Activated CD4-positive, alpha-beta memory T cell treated with anti-CD3 and anti-CD28 coated beads, Interleukin-2, amount 10 ng/mL, durations not matched to agents 7 days and 5 days (primary cell): ENCODE results near the gene MED15. TPM values are rescaled to one million over a fixed set of nuclear protein-coding genes. Genes with fewer than 3 reads are reported as not detected.
A peak's percentile ranks its signal among the peaks of the same experiment; 100 is the strongest.
"Not testable (repeated sequence)": the region's sequence is repeated elsewhere in the genome, so short reads cannot be mapped to it uniquely, and the experiment has no call there.

Source experiments
- CTCF ChIA-PET: fragments of 350-600 bp; sonication (Branson Sonifier 250); formaldehyde crosslinking; loops from one replicate; lab custom pipeline; 2021; ENCODE audit warnings: antibody characterized with exemption, inconsistent platforms; lab: Charles Lee
- POLR2A ChIA-PET: fragments of 350-600 bp; sonication (Branson Sonifier 250); formaldehyde crosslinking; loops from one replicate; lab custom pipeline; 2021; ENCODE audit warnings: antibody characterized with exemption; lab: Charles Lee
- DNase-seq: peaks from one replicate; pipeline ENCODE4 v3.0.0-alpha.2; 2020
- H3K27ac Mint-ChIP-seq: one replicate; pipeline ENCODE4 v1.8.0; 2021; ENCODE audit warnings: mild to moderate bottlenecking, mixed read lengths
- H3K27me3 Mint-ChIP-seq: one replicate; pipeline ENCODE4 v1.8.0; 2021; ENCODE audit warnings: mixed read lengths
- H3K36me3 Mint-ChIP-seq: one replicate; pipeline ENCODE4 v1.8.0; 2021; ENCODE audit warnings: low read depth, mixed read lengths
- H3K4me1 Mint-ChIP-seq: one replicate; pipeline ENCODE4 v1.8.0; 2021; ENCODE audit warnings: mixed read lengths
- H3K4me3 Mint-ChIP-seq: one replicate; pipeline ENCODE4 v1.8.0; 2021; ENCODE audit warnings: mild to moderate bottlenecking, mixed read lengths
- H3K9me3 Mint-ChIP-seq: one replicate; pipeline ENCODE4 v1.8.0; 2021; ENCODE audit warnings: mixed read lengths
- total RNA-seq, 2 experiments: library from RNA; stranded (reverse); gene quantifications; one replicate each; pipeline ENCODE4 v1.2.3, GENCODE V29; 2021

Gene MED15
- total RNA-seq, 2 experiments from 2014 or later = 168 TPM

DNA sequence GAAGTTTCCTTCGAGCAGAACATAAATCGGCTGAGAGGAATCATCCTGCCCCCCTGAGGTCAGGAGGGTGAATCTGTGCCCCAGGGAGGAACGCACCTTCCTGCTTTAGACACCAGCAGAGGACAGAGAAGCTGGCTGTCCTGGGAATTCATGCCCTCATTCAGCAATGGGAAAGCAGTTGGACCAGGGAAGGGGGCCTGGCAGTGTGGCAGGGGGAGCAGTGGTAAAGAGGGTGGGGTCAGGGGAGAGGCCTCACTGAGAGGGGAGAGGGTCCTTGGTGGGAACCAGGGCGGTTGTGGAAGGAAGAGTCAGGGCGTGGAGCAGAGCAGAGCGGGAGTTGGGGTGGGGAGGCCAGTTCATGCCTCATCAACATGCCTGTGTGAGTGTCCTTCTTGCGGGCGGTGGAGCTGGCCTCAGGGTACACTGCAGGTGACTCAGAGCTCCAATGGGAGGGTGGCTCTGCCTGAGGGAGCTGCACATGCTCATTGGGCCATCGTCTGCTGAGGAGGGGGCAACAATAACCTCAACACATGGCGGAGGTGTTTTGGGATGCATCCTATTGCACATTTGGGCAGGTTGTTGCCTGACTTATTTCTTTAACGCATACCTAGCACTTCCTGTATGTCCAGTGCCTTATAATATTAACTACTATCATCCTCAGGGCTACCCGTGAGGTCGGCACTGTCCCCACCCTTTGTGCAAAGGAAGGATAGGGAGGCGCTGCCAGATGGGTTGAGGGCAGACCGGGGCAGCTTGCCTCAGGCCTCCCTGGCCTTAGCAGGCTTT lies 23.2 kb downstream of the MED15 start:
- Mint-ChIP-seq H3K4me1 (peaks cover 43% of the 10 kb centered on the region), H3K9me3 (no peaks in the 10 kb centered on the region)
- POLR2A ChIA-PET = interaction anchor here (0.6 to 1.4 kb wide), 2 partner anchors 21 to 23 kb away, joined by 3 read pairs; partner anchors contain the start of gene MED15

DNA sequence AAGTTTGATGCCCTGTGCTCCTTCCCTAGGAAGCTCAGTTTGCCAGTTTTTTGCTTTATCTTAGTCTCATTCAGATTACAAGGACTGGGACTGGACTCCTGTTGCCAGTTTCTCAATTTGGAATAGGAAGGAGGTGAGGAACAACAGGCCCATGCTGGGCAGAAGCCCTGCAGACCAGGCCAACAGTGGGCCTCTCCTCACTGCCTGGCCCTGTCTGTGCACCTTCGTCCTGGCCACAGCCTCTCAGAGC lies 23.7 kb downstream of the MED15 start:
- H3K4me1 Mint-ChIP-seq = peaks cover 43% of the 10 kb centered on the region
- DNase-seq = no peak
- POLR2A ChIA-PET = interaction anchor here (0.6 kb wide), 1 partner anchor 22 kb away, joined by 3 read pairs; no protein-coding TSS in a partner anchor
- no peaks in the 10 kb centered on the region for H3K9me3 Mint-ChIP-seq
- no peak overlapping the region for H3K4me3 Mint-ChIP-seq
- CTCF ChIA-PET = no interaction called here
- no peak overlapping the region for H3K27ac Mint-ChIP-seq
- H3K36me3 Mint-ChIP-seq = peaks cover 43% of the 10 kb centered on the region
- H3K27me3 Mint-ChIP-seq = no peaks in the 10 kb centered on the region

More for the DNA sequence above, 23.2 kb downstream of the MED15 start:
- Mint-ChIP-seq H3K27ac (no peak overlapping the region), H3K36me3 (peaks cover 43% of the 10 kb centered on the region), H3K4me3 (no peak overlapping the region), H3K27me3 (no peaks in the 10 kb centered on the region)
- DNase-seq = no peak
- CTCF ChIA-PET = no interaction called here

DNA sequence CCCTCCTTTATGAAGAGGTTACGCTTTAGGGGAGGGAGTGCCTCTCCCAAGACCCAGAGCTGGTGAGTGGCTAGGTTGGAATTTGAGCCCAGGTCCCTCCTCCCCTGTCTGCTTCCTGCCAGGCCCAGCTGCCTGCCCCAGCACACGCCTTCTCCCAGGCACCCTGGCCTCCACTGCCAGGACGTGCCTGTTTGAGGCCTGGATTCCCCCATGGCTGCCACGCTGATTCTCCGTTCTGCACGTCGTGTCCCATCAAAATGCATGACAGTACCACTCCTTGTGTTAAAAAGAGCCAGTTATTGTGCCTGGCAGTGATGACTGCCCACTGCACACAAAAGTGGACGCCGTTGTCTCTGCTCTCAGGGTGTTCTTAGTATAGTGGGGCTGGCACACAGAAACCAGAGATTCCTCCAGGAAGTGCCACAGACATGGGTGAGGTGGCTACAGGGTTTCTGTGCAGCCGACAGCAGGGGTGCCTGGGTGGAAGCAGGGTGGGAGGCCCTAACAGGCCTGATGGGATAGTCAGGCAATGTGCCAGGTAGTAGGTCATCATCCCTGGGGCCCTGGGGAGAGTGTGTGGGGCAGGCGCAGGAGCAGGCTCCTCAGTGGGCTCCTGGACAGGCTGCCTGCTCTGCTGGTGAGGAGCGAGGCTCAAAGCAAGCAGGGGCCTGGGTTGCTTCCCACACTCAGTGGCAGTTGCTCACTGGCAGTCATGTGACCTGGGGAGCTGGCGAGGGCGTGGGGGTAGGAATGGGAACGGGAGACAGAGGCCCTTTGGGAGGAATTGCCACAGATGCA lies 24.2 kb downstream of the MED15 start:
- H3K9me3 Mint-ChIP-seq = no peaks in the 10 kb centered on the region
- CTCF ChIA-PET = interaction anchor here (0.7 kb wide), 1 partner anchor 32 kb away, joined by 3 read pairs; no protein-coding TSS in a partner anchor
- peaks cover 38% of the 10 kb centered on the region for H3K4me1 Mint-ChIP-seq
- peak overlapping the region; percentile 19 for H3K27ac Mint-ChIP-seq
- POLR2A ChIA-PET = interaction anchor here (0.7 to 1.4 kb wide), 2 partner anchors 24 to 426 kb away, joined by 4 to 5 read pairs; partner anchors contain the start of gene MED15
- no peak overlapping the region for H3K4me3 Mint-ChIP-seq
- no peak for DNase-seq
- H3K36me3 Mint-ChIP-seq = peaks cover 38% of the 10 kb centered on the region
- H3K27me3 Mint-ChIP-seq = no peaks in the 10 kb centered on the region

DNA sequence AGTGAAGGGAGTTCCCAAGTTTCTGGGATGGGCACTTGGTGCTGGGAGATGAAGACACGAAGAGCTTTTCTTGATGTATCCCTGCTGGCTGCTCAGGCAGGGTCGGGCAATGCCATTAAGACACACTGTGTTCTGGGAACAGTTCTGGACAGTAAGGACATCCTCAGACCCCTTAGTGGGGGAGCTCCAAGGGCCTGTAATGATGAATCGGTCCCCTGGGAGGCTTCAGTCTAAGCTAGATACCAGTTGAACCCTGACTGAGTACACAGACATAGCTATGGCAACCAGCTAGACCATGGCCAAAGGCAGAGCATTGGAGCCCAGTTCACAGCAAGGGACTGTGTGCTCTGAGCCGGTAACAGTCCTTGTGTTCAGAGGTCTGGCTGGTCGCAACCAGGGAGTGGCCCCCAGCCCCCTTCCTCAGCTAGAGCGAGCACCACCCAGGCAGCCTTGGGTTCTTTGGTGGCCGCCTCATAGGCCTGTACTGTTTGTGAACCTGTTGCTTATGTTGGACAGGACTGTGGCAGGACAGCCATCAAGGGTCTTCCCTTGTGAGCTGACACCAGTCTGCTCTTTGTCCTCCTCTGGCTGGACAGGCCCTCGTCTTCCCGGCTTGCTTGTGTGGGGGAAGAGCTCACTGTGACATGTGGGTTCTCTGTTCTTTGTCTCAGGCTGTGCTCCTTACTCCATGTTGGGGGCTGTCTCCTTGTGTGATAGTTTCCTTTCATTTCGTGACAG lies 25.0 kb downstream of the MED15 start:
- DNase-seq = no peak
- ChIA-PET CTCF (interaction anchor here (0.7 to 1.8 kb wide), 3 partner anchors 31 to 114 kb away, joined by 3 to 7 read pairs (median 3); no protein-coding TSS in a partner anchor), POLR2A (interaction anchor here (0.7 to 1.4 kb wide), 5 partner anchors 12 to 425 kb away, joined by 3 to 5 read pairs (median 3); partner anchors contain the start of gene MED15)
- H3K4me3 Mint-ChIP-seq = no peak overlapping the region
- H3K4me1 Mint-ChIP-seq = peaks cover 32% of the 10 kb centered on the region
- H3K27ac Mint-ChIP-seq = peak overlapping the region; percentile 65
- H3K9me3 Mint-ChIP-seq = no peaks in the 10 kb centered on the region
- peaks cover 36% of the 10 kb centered on the region for H3K36me3 Mint-ChIP-seq
- no peaks in the 10 kb centered on the region for H3K27me3 Mint-ChIP-seq

DNA sequence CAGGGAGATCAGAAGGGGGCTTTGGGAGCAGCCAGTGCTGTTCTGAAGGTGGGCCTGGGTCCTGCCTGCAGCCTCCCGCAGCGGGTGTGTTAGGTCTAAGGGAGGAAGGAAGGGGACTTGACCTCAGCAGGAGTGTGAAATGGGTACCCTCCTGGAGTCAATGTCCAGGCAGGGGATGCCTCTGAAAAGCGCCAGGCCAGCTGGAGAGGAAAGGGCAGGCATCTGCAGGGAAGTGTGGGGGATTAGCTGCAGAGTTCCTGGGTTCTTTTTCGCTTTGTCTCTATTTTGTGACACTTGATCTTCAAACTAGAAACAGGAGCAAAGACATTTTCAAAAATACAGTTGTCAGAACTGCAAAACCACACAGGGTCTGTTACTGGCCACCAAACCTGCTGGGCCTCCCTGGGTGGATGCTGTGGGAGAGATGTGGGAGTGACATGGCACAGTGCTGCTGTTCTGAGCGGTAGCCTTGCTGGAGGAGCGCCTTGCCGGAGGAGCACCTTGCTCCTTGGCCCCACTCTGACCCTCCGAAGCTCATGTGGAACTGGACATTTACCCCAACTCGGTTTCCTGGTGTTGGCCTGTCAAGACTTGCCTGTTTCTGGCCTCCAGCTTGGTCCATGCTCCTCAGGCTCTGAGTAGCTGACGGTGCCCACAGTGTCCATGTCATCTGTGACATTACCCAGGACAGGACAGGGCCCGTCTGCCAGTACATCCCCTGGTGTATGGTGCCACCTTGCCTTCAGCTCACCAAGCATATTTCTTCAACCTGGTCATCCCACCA lies 25.9 kb downstream of the MED15 start:
- no peaks in the 10 kb centered on the region for H3K9me3 Mint-ChIP-seq
- no peak overlapping the region for H3K4me3 Mint-ChIP-seq
- H3K27ac Mint-ChIP-seq = peak overlapping the region; percentile 65
- CTCF ChIA-PET = interaction anchor here (0.7 to 1.8 kb wide), 5 partner anchors 8 to 115 kb away, joined by 3 to 7 read pairs (median 4); no protein-coding TSS in a partner anchor
- no peak for DNase-seq
- peaks cover 35% of the 10 kb centered on the region for H3K36me3 Mint-ChIP-seq
- H3K4me1 Mint-ChIP-seq = peaks cover 27% of the 10 kb centered on the region
- POLR2A ChIA-PET = interaction anchor here (0.9 to 1.4 kb wide), 4 partner anchors 11 to 26 kb away, joined by 3 to 5 read pairs (median 3); partner anchors contain the start of gene MED15
- no peaks in the 10 kb centered on the region for H3K27me3 Mint-ChIP-seq

DNA sequence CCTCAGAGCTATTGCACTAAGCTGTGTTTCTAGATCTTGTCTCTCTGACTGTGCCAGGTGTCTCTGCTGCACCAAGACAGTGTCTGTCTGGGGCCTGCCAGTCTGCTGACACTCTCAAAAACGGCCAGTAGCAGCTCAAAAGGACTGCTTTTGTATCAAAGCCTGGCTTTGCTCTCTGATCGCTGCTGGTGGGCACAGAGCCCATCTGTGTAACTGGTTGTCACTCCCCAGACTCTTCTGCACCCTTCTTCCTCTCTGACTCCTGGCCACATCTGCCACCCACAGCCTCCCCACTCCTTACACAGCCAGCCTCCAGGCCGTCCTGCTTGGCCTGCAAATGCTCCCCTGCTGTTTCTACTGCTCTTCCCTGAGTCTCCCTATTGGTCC lies 26.5 kb downstream of the MED15 start:
- Mint-ChIP-seq H3K4me3 (no peak overlapping the region), H3K4me1 (peaks cover 27% of the 10 kb centered on the region), H3K27me3 (no peaks in the 10 kb centered on the region), H3K27ac (peak overlapping the region; percentile 45), H3K36me3 (peaks cover 37% of the 10 kb centered on the region), H3K9me3 (no peaks in the 10 kb centered on the region)
- CTCF ChIA-PET = interaction anchor here (1.1 to 1.8 kb wide), 4 partner anchors 8 to 37 kb away, joined by 3 to 7 read pairs (median 4); no protein-coding TSS in a partner anchor
- POLR2A ChIA-PET = interaction anchor here (1.4 kb wide), 1 partner anchor 17 kb away, joined by 3 read pairs; no protein-coding TSS in a partner anchor
- DNase-seq = no peak

DNA sequence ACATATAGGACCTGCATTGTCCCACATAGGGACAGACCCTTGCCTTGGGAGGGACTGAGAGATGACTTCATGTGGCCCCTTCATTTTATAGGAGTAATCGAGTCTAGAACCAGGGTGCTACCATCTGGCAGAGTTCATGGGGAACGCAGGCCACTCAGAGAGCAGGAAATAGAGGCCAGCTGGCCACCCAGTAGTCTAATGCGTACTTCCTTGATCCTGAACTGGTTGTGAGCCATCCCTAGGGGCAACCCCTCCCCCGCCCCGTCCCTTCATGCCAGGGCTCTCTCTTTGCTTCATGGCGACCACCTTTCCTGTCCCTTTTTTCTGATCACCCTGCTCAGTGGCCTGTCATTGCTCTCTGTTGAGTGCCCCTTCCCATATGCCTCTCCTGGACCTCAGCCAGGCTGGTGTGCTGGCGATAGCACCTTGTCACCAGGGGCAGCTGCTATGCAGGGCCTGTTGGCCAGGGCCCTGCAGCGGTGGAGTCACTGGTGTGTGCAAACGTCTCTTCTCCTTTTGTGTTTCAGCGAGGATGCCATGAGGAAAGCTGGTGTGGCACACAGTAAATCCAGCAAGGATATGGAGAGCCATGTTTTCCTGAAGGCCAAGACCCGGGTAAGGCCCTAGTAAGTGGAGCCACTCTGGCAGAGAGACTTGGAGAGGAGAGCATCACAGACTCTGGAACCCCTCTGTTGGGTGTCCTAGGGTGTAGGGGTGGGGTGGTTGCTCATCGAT lies 29.3 kb downstream of the MED15 start:
- peaks cover 48% of the 10 kb centered on the region for H3K36me3 Mint-ChIP-seq
- ChIA-PET CTCF (no interaction called here), POLR2A (interaction anchor here (1.0 to 1.7 kb wide), 3 partner anchors 13 to 33 kb away, joined by 3 to 4 read pairs (median 3); no protein-coding TSS in a partner anchor)
- no peaks in the 10 kb centered on the region for H3K27me3 Mint-ChIP-seq
- no peak for DNase-seq
- H3K4me1 Mint-ChIP-seq = peaks cover 21% of the 10 kb centered on the region
- H3K4me3 Mint-ChIP-seq = no peak overlapping the region
- H3K9me3 Mint-ChIP-seq = no peaks in the 10 kb centered on the region
- H3K27ac Mint-ChIP-seq = no peak overlapping the region

DNA sequence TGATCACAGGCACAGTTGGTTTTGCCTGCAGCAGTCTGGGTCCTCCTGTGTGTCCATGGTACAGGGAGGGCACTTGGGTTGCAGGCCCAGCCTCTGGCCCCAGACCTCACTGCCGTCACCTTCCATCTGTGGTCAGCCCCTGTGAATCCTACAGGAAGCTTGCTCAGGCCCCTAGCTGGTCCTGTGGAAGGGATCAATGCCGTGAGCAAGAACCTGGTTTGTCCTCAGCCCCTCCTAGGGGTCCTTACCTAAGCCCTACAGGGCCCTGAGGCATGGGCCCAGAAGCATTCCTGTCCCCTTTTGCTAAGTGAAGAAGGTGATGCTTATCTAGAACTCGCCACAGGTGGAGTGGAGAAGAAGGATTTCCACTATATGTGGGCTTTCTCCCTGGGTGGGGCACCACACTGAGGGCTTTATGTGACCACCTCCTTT lies 29.9 kb downstream of the MED15 start:
- H3K27ac Mint-ChIP-seq = no peak overlapping the region

DNA sequence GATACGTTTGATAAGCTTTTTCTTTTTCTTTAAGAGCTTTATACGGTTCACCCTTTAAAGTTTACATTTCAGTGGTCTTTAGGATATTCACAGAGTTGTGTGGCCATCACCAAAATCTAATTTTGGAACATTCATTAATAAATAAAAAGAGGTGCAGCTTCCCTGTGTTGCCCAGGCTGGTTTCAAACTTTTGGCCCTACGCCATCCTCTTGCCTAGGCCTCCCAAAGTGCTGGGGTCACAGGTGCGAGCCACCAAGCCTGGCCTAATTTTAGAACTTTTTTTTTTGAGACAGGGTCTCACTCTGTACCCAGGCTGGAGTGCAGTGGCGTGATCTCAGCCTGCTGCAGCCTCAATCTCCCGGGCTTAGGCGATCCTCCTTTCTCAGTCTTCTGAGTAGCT lies 30.6 kb downstream of the MED15 start:
- H3K9me3 Mint-ChIP-seq = no peaks in the 10 kb centered on the region
- H3K27me3 Mint-ChIP-seq = no peaks in the 10 kb centered on the region
- ChIA-PET CTCF (interaction anchor here (0.9 to 1.5 kb wide), 2 partner anchors 12 to 26 kb away, joined by 3 to 5 read pairs; no protein-coding TSS in a partner anchor), POLR2A (interaction anchor here (1.2 to 1.7 kb wide), 2 partner anchors 14 to 29 kb away, joined by 3 to 4 read pairs; no protein-coding TSS in a partner anchor)
- H3K36me3 Mint-ChIP-seq = peaks cover 51% of the 10 kb centered on the region
- H3K27ac Mint-ChIP-seq = no peak overlapping the region
- no peak overlapping the region for H3K4me3 Mint-ChIP-seq
- H3K4me1 Mint-ChIP-seq = peaks cover 16% of the 10 kb centered on the region
- DNase-seq = no peak

More for the DNA sequence above, 29.9 kb downstream of the MED15 start:
- ChIA-PET CTCF (no interaction called here), POLR2A (interaction anchor here (1.0 to 1.7 kb wide), 3 partner anchors 13 to 32 kb away, joined by 3 to 4 read pairs (median 3); no protein-coding TSS in a partner anchor)
- Mint-ChIP-seq H3K4me3 (no peak overlapping the region), H3K27me3 (no peaks in the 10 kb centered on the region), H3K9me3 (no peaks in the 10 kb centered on the region), H3K36me3 (peaks cover 49% of the 10 kb centered on the region), H3K4me1 (peaks cover 17% of the 10 kb centered on the region)
- no peak for DNase-seq

DNA sequence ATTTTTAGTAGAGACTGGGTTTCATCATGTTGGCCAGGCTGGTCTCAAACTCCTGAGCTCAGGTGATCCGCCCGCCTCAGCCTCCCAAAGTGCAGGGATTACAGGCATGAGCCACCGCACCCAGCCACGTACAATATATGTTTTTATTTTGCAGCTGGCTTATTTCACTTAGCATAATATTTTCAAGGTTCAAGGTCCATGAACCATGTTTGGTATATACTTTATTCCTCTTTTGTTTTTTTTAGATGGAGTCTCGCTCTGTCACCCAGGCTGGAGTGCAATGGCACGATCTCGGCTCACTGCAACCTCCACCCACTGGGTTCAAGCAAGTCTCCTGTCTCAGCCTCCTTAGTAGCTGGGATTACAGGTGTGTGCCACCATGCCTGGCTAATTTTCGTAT lies 31.5 kb downstream of the MED15 start:
- H3K27me3 Mint-ChIP-seq, DNase-seq, H3K4me3 Mint-ChIP-seq, H3K27ac Mint-ChIP-seq, H3K9me3 Mint-ChIP-seq: not testable (repeated sequence)
- Mint-ChIP-seq H3K36me3 (peaks cover 54% of the 10 kb centered on the region), H3K4me1 (peaks cover 14% of the 10 kb centered on the region)
- POLR2A ChIA-PET = interaction anchor here (1.0 kb wide), 1 partner anchor 11 kb away, joined by 3 read pairs; no protein-coding TSS in a partner anchor
- CTCF ChIA-PET = interaction anchor here (1.5 kb wide), 1 partner anchor 25 kb away, joined by 5 read pairs; no protein-coding TSS in a partner anchor

DNA sequence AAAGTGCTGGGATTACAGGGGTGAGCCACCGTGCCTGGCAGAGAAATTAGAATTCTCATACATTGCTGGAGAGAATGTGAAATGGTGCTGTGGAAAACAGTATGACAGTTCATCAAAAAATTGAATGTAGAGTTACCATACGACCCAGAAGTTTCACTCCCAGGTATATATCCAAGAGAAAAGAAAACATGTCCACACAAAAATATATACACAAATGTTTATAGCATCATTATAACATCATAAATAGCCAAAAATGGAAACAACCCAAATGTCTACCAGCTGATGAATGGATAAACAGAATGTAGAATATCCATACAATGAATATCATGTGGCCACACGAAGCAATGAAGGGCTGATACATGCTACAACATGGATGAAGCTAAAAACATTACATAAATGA lies 34.6 kb downstream of the MED15 start:
- H3K9me3 Mint-ChIP-seq = no peaks in the 10 kb centered on the region
- H3K27me3 Mint-ChIP-seq = no peaks in the 10 kb centered on the region
- no peak for DNase-seq
- H3K36me3 Mint-ChIP-seq = peaks cover 75% of the 10 kb centered on the region
- peaks cover 36% of the 10 kb centered on the region for H3K4me1 Mint-ChIP-seq
- ChIA-PET CTCF (interaction anchor here (0.8 to 1.3 kb wide), 2 partner anchors 9 to 15 kb away, joined by 3 to 4 read pairs; no protein-coding TSS in a partner anchor), POLR2A (interaction anchor here (1.0 to 1.6 kb wide), 2 partner anchors 20 to 35 kb away, joined by 3 to 4 read pairs; partner anchors contain the start of gene MED15)
- H3K4me3 Mint-ChIP-seq = no peak overlapping the region
- no peak overlapping the region for H3K27ac Mint-ChIP-seq
